Measurements from ENCODE around the gene BRD9.
"Not testable (repeated sequence)": the region's sequence is repeated elsewhere in the genome, so short reads cannot be mapped to it uniquely, and the experiment has no call there.

The BRD9 gene

GRCh38 chr5:892394-893136 is at the start of gene BRD9, which contains the start of gene TRIP13:
BRD9 (minus strand) TSS chr5:892801; CDS start chr5:892657, 144 bp downstream.
TRIP13 (plus strand) TSS chr5:892884; CDS start chr5:892999, 115 bp downstream.
- DNase-seq: peak; percentile 39

GRCh38 chr5:940741-941140 is 48.1 kb upstream of the BRD9 start:
- DNase-seq: not testable (repeated sequence)

GRCh38 chr5:939368-939767 is 46.8 kb upstream of the BRD9 start:
- DNase-seq: no peak

- DNase-seq: no peak
Observed at GRCh38 chr5:937151-937924, 44.7 kb upstream of the BRD9 start.

- DNase-seq: no peak
Observed at GRCh38 chr5:936149-937144, 43.8 kb upstream of the BRD9 start.

- no peak for DNase-seq
Observed at GRCh38 chr5:935510-936084, 43.0 kb upstream of the BRD9 start.

GRCh38 chr5:934381-934967 is 41.9 kb upstream of the BRD9 start:
- not testable (repeated sequence) for DNase-seq

GRCh38 chr5:933951-934350 is 41.4 kb upstream of the BRD9 start:
- DNase-seq: not testable (repeated sequence)

GRCh38 chr5:933251-933861 is 40.8 kb upstream of the BRD9 start:
- no peak for DNase-seq

- DNase-seq: no peak
Observed at GRCh38 chr5:932628-933250, 40.1 kb upstream of the BRD9 start.

GRCh38 chr5:932151-932627 is 39.6 kb upstream of the BRD9 start:
- DNase-seq: no peak

- DNase-seq: no peak
Observed at GRCh38 chr5:931570-932145, 39.1 kb upstream of the BRD9 start.

GRCh38 chr5:930866-931265 is 38.3 kb upstream of the BRD9 start:
- DNase-seq: no peak

- DNase-seq: no peak
Observed at GRCh38 chr5:929596-929995, 37.0 kb upstream of the BRD9 start.

- not testable (repeated sequence) for DNase-seq
Observed at GRCh38 chr5:929182-929581, 36.6 kb upstream of the BRD9 start.

GRCh38 chr5:927172-928015 is 34.8 kb upstream of the BRD9 start:
- no peak for DNase-seq

GRCh38 chr5:926417-927171 is 34.0 kb upstream of the BRD9 start:
- no peak for DNase-seq

GRCh38 chr5:923281-923873 is 30.8 kb upstream of the BRD9 start:
- no peak for DNase-seq
